ENCODE results near the gene CRBN. TPM values are rescaled to one million over a fixed set of nuclear protein-coding genes. Genes with fewer than 3 reads are reported as not detected.

CRBN gene
- total and polyA plus RNA-seq, 5 donors from 2014 or later = 129 to 179 (median 166) TPM

DNA sequence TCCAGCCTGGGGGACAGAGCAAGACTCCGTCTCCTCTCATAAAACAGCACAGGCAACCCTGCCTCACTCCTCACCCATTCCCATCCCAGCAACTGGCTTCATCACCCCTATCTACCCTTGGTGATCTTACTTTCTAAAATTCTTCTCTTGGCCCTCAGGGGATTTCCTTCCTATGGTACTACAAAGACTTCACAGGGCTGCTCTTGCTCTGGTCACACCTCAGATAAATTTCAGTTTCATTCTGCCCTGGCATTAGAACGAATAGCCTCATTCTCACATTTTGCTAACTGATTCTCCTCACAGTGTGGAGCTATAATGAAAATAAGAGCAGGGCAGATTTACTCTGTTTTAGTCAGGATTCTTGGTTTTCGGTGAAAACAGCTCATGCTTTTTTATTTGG, 22.1 kb upstream of the CRBN start:
- Mint-ChIP-seq H3K4me3 (no peak overlapping the region), H3K36me3 (no peaks in the 10 kb centered on the region), H3K27me3 (peaks cover 9% of the 10 kb centered on the region), H3K27ac (no peak overlapping the region), H3K4me1 (peaks cover 0 to 6% (median 5%) of the 10 kb centered on the region in 4 donors), H3K9me3 (peaks cover 0 to 1% (median 0%) of the 10 kb centered on the region in 7 donors)
- peak in 1 of 3 donors; percentile 4 for DNase-seq
- H3K36me3 ChIP-seq (ENCODE audit: control insufficient read depth, insufficient read depth, low read length) = no peaks in the 10 kb centered on the region
- H3K27me3 ChIP-seq (ENCODE audit: control insufficient read depth, insufficient read depth, low read length) = peaks cover 2% of the 10 kb centered on the region
- H3K9me3 ChIP-seq (ENCODE audit: control insufficient read depth in 2 of 2, low read length in 2 of 2) = no peaks in the 10 kb centered on the region
- no peaks in the 10 kb centered on the region for H3K4me1 ChIP-seq (ENCODE audit: control insufficient read depth, insufficient read depth, low read length, poor library complexity, severe bottlenecking)
- ATAC-seq (ENCODE audit: low read depth in 2 of 2) = no peak
- H3K4me3 ChIP-seq (ENCODE audit: low read depth, low read length) = no peak overlapping the region
- no peak overlapping the region for H3K27ac ChIP-seq (ENCODE audit: insufficient read depth, low read length, poor library complexity, severe bottlenecking)

GRCh38 chr3:3200632-3201212, 21.2 kb upstream of the CRBN start:
- Mint-ChIP-seq H3K36me3 (no peaks in the 10 kb centered on the region), H3K4me1 (peaks cover 0 to 6% (median 5%) of the 10 kb centered on the region in 4 donors), H3K27ac (peak overlapping the region in 1 of 3 donors; percentile 32), H3K27me3 (peaks cover 9% of the 10 kb centered on the region), H3K4me3 (peak overlapping the region in 1 of 4 donors; percentile 33), H3K9me3 (peaks cover 0 to 1% (median 0%) of the 10 kb centered on the region in 7 donors)
- no peak for ATAC-seq (ENCODE audit: low read depth in 2 of 2)
- H3K36me3 ChIP-seq (ENCODE audit: control insufficient read depth, insufficient read depth, low read length) = no peaks in the 10 kb centered on the region
- no peaks in the 10 kb centered on the region for H3K9me3 ChIP-seq (ENCODE audit: control insufficient read depth in 2 of 2, low read length in 2 of 2)
- H3K4me1 ChIP-seq (ENCODE audit: control insufficient read depth, insufficient read depth, low read length, poor library complexity, severe bottlenecking) = no peaks in the 10 kb centered on the region
- H3K4me3 ChIP-seq (ENCODE audit: low read depth, low read length) = no peak overlapping the region
- peak in 1 of 3 donors; percentile 53 for DNase-seq
- H3K27ac ChIP-seq (ENCODE audit: insufficient read depth, low read length, poor library complexity, severe bottlenecking) = no peak overlapping the region
- H3K27me3 ChIP-seq (ENCODE audit: control insufficient read depth, insufficient read depth, low read length) = peaks cover 2% of the 10 kb centered on the region

DNA sequence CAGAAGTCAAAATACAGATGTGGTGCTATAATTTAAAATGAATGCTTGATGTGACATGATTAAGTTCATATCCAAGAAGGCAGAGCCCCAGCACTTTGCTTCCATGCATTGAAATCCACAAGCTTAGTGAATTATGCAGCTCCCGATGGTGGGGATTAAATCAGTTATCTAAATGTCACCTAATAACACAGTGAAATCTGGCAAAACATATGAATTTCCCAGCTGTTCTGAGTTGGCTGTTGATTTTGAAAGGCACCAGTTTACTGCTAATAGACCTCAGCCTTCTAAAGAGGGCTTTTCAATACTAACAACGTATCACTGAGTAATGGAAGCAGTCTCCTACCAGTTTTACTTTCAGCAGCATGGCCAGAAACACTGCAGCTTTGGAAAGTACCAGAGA, 19.8 kb upstream of the CRBN start:
- H3K36me3 ChIP-seq (ENCODE audit: control insufficient read depth, insufficient read depth, low read length) = no peaks in the 10 kb centered on the region
- Mint-ChIP-seq H3K27ac (no peak overlapping the region), H3K27me3 (peaks cover 9% of the 10 kb centered on the region), H3K4me1 (peaks cover 0 to 6% (median 5%) of the 10 kb centered on the region in 4 donors), H3K4me3 (no peak overlapping the region), H3K36me3 (no peaks in the 10 kb centered on the region), H3K9me3 (peaks cover 0 to 1% (median 0%) of the 10 kb centered on the region in 7 donors)
- no peak overlapping the region for H3K27ac ChIP-seq (ENCODE audit: insufficient read depth, low read length, poor library complexity, severe bottlenecking)
- DNase-seq (no peak), ATAC-seq (ENCODE audit: low read depth in 2 of 2) (no peak)
- no peaks in the 10 kb centered on the region for H3K4me1 ChIP-seq (ENCODE audit: control insufficient read depth, insufficient read depth, low read length, poor library complexity, severe bottlenecking)
- H3K27me3 ChIP-seq (ENCODE audit: control insufficient read depth, insufficient read depth, low read length) = peaks cover 4% of the 10 kb centered on the region
- no peak overlapping the region for H3K4me3 ChIP-seq (ENCODE audit: low read depth, low read length)
- H3K9me3 ChIP-seq (ENCODE audit: control insufficient read depth in 2 of 2, low read length in 2 of 2) = no peaks in the 10 kb centered on the region

- ATAC-seq (ENCODE audit: low read depth in 2 of 2) (no peak), DNase-seq (peak in 1 of 3 donors; percentile 4)
- H3K27me3 ChIP-seq (ENCODE audit: control insufficient read depth, insufficient read depth, low read length) = peaks cover 4% of the 10 kb centered on the region
- peaks cover 14% of the 10 kb centered on the region for H3K4me1 ChIP-seq (ENCODE audit: control insufficient read depth, insufficient read depth, low read length, poor library complexity, severe bottlenecking)
- Mint-ChIP-seq H3K27ac (no peak overlapping the region), H3K9me3 (no peaks in the 10 kb centered on the region), H3K4me1 (peaks cover 8 to 18% (median 15%) of the 10 kb centered on the region in 4 donors), H3K27me3 (peaks cover 12% of the 10 kb centered on the region), H3K4me3 (no peak overlapping the region), H3K36me3 (no peaks in the 10 kb centered on the region)
- H3K4me3 ChIP-seq (ENCODE audit: low read depth, low read length) = no peak overlapping the region
- no peaks in the 10 kb centered on the region for H3K36me3 ChIP-seq (ENCODE audit: control insufficient read depth, insufficient read depth, low read length)
- no peak overlapping the region for H3K27ac ChIP-seq (ENCODE audit: insufficient read depth, low read length, poor library complexity, severe bottlenecking)
- H3K9me3 ChIP-seq (ENCODE audit: control insufficient read depth in 2 of 2, low read length in 2 of 2) = no peaks in the 10 kb centered on the region
These were observed 16.8 kb upstream of the CRBN start for GRCh38 chr3:3196148-3196861.

GRCh38 chr3:3194861-3195260, 15.4 kb upstream of the CRBN start:
- H3K27ac ChIP-seq (ENCODE audit: insufficient read depth, low read length, poor library complexity, severe bottlenecking) = no peak overlapping the region
- no peak overlapping the region for H3K27ac Mint-ChIP-seq

DNA sequence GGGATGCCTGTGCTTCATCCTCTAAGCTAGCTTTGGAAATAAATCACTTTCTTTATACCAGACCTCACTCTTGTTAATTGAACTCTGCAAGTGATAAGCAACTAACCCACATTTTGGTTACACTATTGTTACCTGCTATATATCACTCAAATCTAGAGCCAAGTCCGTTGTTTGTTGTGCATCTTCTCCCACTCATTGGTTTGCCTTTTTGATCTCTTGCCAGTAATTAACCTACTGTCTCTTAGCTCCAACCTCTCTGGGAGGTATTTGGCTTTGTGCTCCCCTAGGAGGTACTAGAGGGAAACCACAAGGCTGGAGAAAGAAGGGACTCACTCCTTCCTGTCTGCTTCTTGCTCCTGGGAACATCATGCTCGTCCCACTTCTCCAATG, 12.8 kb upstream of the CRBN start:
- peaks cover 4 to 30% (median 13%) of the 10 kb centered on the region in 4 donors for H3K4me1 Mint-ChIP-seq
- peaks cover 14% of the 10 kb centered on the region for H3K4me1 ChIP-seq (ENCODE audit: control insufficient read depth, insufficient read depth, low read length, poor library complexity, severe bottlenecking)
- H3K27ac ChIP-seq (ENCODE audit: insufficient read depth, low read length, poor library complexity, severe bottlenecking) = no peak overlapping the region
- H3K9me3 ChIP-seq (ENCODE audit: control insufficient read depth in 2 of 2, low read length in 2 of 2) = peaks cover 0 to 1% of the 10 kb centered on the region in 2 experiments
- H3K27ac Mint-ChIP-seq = peak overlapping the region in 2 of 3 donors; percentile 69 to 75
- H3K36me3 Mint-ChIP-seq = no peaks in the 10 kb centered on the region
- H3K27me3 ChIP-seq (ENCODE audit: control insufficient read depth, insufficient read depth, low read length) = peaks cover 13% of the 10 kb centered on the region
- H3K36me3 ChIP-seq (ENCODE audit: control insufficient read depth, insufficient read depth, low read length) = no peaks in the 10 kb centered on the region
- ATAC-seq (ENCODE audit: low read depth in 2 of 2) (no peak), DNase-seq (no peak)
- peak overlapping the region; percentile 42 for H3K4me3 ChIP-seq (ENCODE audit: low read depth, low read length)
- H3K27me3 Mint-ChIP-seq = peaks cover 17% of the 10 kb centered on the region
- H3K9me3 Mint-ChIP-seq = peaks cover 0 to 5% (median 0%) of the 10 kb centered on the region in 7 donors
- H3K4me3 Mint-ChIP-seq = peak overlapping the region in 2 of 4 donors; percentile 31 to 69

More at GRCh38 chr3:3194861-3195260, 15.4 kb upstream of the CRBN start:
- Histone ChIP-seq H3K4me3 (ENCODE audit: low read depth, low read length) (no peak overlapping the region), H3K9me3 (ENCODE audit: control insufficient read depth in 2 of 2, low read length in 2 of 2) (no peaks in the 10 kb centered on the region), H3K4me1 (ENCODE audit: control insufficient read depth, insufficient read depth, low read length, poor library complexity, severe bottlenecking) (peaks cover 14% of the 10 kb centered on the region), H3K36me3 (ENCODE audit: control insufficient read depth, insufficient read depth, low read length) (no peaks in the 10 kb centered on the region), H3K27me3 (ENCODE audit: control insufficient read depth, insufficient read depth, low read length) (peaks cover 7% of the 10 kb centered on the region)
- no peaks in the 10 kb centered on the region for H3K36me3 Mint-ChIP-seq
- peaks cover 4 to 24% (median 13%) of the 10 kb centered on the region in 4 donors for H3K4me1 Mint-ChIP-seq
- no peaks in the 10 kb centered on the region for H3K9me3 Mint-ChIP-seq
- no peak overlapping the region for H3K4me3 Mint-ChIP-seq
- DNase-seq (no peak), ATAC-seq (ENCODE audit: low read depth in 2 of 2) (no peak)
- peaks cover 19% of the 10 kb centered on the region for H3K27me3 Mint-ChIP-seq

DNA sequence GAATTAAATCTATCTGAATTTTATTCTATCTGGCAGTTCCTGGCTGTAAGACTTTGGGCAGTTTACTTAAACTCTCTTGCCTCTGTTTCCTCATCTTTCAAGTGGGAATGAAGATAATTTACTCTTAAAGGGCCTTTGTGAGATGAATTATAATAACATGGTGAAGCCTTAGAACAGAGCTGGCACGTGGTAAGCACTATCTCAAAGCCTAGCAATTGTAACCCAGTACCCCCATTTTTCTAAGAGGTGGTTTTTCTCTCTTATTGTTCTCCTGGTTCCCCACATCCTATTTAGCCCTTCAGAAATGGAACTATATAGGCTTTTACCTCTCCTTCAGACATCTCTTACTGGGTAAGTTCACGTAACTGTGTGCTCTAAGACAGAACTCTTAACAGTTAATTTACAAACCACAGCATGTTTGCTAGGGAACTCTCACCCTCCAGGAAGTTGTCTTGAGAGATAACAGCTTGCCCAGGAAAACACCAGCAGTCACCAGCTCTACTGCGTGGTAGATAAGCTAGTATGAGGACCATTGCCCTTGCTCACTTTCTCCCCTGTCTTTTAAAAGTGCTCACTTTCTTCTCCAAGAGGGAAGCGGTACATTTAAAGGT, 12.3 kb upstream of the CRBN start:
- H3K27me3 ChIP-seq (ENCODE audit: control insufficient read depth, insufficient read depth, low read length) = peaks cover 13% of the 10 kb centered on the region
- peak in 1 of 3 donors; percentile 20 for DNase-seq
- Mint-ChIP-seq H3K27me3 (peaks cover 17% of the 10 kb centered on the region), H3K4me3 (peak overlapping the region in 3 of 4 donors; percentile 21 to 69 (median 31)), H3K9me3 (peaks cover 0 to 8% (median 0%) of the 10 kb centered on the region in 7 donors), H3K36me3 (no peaks in the 10 kb centered on the region), H3K27ac (peak overlapping the region; percentile 69 to 75 (median 69)), H3K4me1 (peaks cover 4 to 30% (median 13%) of the 10 kb centered on the region in 4 donors)
- peaks cover 2 to 6% of the 10 kb centered on the region in 2 experiments for H3K9me3 ChIP-seq (ENCODE audit: control insufficient read depth in 2 of 2, low read length in 2 of 2)
- H3K4me3 ChIP-seq (ENCODE audit: low read depth, low read length) = peak overlapping the region; percentile 42
- H3K27ac ChIP-seq (ENCODE audit: insufficient read depth, low read length, poor library complexity, severe bottlenecking) = no peak overlapping the region
- no peaks in the 10 kb centered on the region for H3K36me3 ChIP-seq (ENCODE audit: control insufficient read depth, insufficient read depth, low read length)
- ATAC-seq (ENCODE audit: low read depth in 2 of 2) = peak; percentile 24 to 63
- peaks cover 14% of the 10 kb centered on the region for H3K4me1 ChIP-seq (ENCODE audit: control insufficient read depth, insufficient read depth, low read length, poor library complexity, severe bottlenecking)

Data from CD4-positive, CD25-positive, alpha-beta regulatory T cell (primary cell).